NCI-H2107 treated with DMSO at 0.1 percent for 48 hours (cell line): ENCODE results near the gene OBSCN.

Experiments
- DNase-seq: peaks from one replicate; lab custom pipeline; 2025; ENCODE audit not compliant: unreplicated experiment; lab: John Stamatoyannopoulos, UW

Gene OBSCN

DNA sequence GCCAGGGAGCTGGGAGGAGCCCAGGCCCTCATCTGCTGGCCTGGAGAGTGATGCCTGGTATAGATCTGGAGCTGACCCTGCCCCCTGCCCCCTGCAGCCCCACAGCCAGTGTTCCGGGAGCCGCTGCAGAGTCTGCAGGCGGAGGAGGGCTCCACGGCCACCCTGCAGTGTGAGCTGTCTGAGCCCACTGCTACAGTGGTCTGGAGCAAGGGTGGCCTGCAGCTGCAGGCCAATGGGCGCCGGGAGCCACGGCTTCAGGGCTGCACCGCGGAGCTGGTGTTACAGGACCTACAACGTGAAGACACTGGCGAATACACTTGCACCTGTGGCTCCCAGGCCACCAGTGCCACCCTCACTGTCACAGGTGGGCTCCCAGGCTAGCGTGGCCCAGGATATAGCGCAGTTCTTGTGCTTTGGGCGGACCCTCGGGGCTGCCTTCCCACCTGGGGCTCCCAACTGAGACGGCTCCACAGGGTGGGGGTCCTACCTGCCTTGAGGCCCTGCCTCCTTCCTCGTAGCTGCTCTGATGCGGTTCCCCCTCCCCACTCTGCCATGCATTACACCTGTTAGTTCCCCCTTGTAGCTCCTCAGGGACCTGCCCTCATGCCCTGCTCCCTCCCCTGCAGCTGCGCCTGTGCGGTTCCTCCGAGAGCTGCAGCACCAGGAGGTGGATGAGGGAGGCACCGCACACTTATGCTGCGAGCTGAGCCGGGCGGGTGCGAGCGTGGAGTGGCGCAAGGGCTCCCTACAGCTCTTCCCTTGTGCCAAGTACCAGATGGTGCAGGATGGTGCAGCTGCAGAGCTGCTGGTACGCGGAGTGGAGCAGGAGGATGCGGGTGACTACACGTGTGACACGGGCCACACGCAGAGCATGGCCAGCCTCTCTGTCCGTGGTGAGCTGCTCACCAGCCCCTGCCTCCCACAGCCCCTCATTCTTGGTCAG, 98.7 kb downstream of the OBSCN start:
- no peak for DNase-seq

GRCh38 chr1:228307218-228308023, 99.6 kb downstream of the OBSCN start:
- no peak for DNase-seq

- DNase-seq = no peak
Measured at GRCh38 chr1:228308085-228308601, 100.3 kb downstream of the OBSCN start.

GRCh38 chr1:228308628-228309325, 100.9 kb downstream of the OBSCN start:
- no peak for DNase-seq

- no peak for DNase-seq
Measured at GRCh38 chr1:228309326-228310067, 101.7 kb downstream of the OBSCN start.

DNA sequence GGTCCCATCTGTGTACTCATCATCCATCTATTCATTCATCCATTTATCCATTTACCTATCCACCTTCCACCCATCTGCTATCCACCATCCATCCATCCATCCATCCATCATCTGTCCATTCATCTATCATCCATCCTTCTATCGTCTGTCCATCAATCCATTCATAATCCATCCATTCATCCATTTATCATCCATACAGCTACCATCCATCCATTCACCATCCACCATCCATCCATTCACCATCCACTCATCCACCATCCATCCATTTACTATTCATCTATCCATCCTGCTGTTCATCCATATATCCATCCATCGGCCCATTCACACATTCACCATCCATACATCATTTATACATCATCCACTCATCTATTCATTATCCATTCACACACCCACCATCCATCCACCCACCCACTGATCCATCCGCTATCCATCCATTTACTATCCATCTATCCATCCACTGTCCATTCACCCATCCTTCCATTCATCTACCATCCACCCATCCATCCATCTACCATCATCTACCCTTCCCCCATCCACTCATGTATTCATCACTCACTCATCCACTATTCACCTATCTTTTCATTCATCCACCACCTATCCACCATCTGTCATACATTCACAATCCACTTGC, 102.4 kb downstream of the OBSCN start:
- DNase-seq = no peak

- no peak for DNase-seq
Measured at GRCh38 chr1:228311091-228311490, 103.2 kb downstream of the OBSCN start.

DNA sequence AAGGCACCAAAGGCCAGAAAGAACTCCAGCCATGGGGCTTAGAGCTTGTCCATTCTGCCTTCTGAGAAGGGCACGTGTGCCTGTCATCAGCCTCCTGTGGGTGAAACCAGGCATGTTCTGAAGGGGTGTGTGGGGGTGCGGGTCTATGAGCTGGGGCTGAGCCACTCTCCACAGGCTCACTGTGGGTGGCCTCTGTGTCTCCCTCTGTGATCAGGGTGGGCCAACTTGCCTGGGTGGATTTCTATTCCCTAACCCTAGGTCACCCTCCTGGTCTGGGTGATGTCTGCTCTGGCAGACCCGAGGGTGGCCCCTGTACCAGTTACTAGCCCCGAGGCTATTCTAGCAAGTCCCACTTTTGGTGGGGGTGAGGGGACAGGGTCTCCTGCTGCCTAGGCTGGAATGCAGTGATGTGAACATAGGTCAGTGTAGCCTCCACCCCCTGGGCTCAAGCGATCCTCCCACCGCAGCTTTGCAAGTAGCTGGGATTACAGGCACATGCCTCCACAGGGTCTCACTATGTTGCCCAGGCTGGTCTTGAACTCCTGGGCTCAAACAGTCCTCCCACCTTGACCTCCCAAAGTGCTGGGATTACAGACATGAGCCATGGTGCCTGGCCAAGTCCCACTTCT, 104.4 kb downstream of the OBSCN start:
- no peak for DNase-seq

DNA sequence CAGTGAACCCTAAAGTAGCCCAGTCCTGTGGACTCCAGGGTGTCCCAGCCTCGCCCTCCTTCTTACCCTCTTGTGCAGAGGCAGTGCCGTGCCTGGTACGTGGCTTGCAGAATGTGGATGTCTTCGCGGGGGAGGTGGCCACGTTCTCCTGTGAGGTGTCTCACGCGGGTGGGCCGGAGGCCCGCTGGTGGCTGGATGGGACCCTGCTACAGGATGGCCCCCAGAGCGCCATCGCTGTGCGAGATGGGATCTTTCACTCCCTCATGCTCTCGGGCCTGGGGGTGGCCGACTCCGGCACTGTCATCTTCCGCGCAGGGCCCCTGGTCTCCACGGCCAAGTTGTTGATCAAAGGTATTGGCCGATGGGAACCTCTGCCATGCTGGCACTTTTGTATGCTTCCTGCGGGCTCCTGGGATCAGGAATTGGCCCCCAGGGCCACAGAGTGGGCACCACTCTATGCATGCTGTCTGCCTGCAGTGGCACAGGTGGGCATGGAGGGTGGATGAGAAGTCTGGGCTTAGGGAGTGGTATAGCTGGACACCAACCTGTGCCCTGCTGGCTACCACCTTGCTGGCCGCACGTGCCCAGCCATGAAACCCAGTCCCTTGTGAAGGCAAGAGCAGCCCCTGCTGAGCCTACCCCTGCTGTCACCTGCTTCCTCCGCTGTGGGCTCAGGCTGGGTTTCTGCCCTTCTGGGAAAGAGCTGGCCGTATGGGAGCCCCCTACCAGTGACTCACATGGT, 105.9 kb downstream of the OBSCN start:
- no peak for DNase-seq

GRCh38 chr1:228314315-228314657, 106.4 kb downstream of the OBSCN start:
- no peak for DNase-seq

DNA sequence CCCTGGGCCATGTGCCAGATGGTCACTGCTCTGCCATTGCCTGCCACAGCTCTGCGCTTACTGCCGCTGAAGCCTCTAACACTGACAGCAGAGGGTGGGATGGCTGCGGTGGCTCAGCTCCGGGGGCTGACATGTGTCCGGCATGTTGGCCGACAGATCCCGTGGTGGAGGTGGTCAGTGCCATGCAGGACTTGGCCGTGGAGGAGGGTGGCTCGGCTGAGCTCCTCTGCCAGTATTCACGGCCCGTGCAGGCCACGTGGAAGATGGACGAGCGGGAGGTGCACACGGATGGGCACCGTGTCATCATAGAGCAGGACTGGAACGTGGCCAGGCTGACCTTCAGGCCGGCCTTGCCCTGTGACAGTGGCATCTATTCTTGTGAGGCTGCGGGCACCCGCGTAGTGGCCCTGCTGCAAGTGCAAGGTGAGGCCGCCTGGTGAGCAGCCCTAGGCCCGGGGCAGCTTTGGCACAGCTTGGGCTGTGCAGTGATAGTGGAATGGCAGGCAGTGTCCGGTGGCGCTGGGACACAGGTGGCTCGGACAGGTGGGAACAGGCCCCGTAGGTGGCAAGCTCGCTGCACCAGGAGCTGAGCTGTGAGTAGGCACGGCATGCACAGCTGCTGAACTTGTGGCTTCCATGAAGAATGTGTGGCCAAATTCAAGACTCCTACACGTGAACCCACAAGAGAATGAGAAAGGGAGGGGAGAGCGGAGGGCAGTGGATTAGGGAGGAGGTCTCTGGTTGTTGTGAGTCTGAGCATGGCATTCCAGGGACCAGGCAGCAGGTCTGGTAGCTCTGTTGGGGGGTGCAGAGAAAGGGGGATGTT, 107.0 kb downstream of the OBSCN start:
- no peak for DNase-seq

DNA sequence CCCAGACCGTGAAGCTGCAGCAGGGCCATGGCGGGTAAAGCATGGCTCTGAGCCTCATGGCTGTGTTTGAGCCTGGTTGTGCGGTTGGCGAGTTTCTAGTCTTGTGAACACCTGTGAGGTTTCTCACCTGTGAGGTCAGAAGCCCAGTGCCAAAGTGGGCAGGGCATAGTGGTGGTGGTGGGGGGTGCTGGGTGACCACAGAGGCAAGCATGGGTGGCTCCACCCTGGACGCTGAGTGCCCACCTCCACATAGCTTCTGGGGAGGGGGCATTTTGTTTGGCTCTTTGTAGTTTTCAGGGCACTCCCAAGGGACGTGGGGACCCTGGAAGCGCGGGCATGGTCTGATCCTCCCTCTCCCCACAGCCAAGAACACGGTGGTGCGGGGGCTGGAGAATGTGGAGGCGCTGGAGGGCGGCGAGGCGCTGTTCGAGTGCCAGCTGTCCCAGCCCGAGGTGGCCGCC, 107.7 kb downstream of the OBSCN start:
- DNase-seq = no peak

GRCh38 chr1:228315945-228316588, 108.2 kb downstream of the OBSCN start:
- DNase-seq = no peak

DNA sequence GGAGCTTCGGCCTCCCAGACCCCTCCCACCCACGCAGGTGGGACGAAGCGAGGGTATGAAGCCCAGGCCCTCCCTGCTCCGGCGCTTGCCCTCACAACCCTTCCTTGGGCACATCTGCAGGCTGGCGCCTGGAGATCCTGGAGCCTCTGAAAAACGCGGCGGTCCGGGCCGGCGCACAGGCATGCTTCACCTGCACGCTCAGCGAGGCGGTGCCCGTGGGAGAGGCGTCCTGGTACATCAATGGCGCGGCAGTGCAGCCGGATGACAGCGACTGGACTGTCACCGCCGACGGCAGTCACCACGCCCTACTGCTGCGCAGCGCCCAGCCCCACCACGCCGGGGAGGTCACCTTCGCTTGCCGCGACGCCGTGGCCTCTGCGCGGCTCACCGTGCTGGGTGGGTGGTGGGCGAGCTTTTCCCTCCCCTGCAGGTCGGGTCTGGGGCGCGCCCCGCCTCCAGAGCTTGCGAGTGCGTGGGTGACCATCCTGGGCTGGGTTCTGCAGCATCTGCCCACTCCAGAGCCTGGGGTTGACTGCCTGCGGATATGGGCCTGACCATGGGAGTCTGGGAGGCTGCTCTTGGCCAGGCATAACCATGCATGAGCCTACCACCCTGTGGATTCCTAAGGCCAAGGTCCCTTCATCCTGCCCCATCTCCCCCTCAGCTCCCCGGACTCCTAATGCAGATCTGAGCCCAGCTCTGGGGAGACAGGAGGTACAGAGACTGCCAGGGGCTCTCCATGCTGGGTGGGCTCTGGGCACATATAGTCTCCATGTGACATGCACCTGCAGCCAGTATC, 108.9 kb downstream of the OBSCN start:
- no peak for DNase-seq

GRCh38 chr1:228317411-228317828, 109.6 kb downstream of the OBSCN start:
- DNase-seq = no peak

DNA sequence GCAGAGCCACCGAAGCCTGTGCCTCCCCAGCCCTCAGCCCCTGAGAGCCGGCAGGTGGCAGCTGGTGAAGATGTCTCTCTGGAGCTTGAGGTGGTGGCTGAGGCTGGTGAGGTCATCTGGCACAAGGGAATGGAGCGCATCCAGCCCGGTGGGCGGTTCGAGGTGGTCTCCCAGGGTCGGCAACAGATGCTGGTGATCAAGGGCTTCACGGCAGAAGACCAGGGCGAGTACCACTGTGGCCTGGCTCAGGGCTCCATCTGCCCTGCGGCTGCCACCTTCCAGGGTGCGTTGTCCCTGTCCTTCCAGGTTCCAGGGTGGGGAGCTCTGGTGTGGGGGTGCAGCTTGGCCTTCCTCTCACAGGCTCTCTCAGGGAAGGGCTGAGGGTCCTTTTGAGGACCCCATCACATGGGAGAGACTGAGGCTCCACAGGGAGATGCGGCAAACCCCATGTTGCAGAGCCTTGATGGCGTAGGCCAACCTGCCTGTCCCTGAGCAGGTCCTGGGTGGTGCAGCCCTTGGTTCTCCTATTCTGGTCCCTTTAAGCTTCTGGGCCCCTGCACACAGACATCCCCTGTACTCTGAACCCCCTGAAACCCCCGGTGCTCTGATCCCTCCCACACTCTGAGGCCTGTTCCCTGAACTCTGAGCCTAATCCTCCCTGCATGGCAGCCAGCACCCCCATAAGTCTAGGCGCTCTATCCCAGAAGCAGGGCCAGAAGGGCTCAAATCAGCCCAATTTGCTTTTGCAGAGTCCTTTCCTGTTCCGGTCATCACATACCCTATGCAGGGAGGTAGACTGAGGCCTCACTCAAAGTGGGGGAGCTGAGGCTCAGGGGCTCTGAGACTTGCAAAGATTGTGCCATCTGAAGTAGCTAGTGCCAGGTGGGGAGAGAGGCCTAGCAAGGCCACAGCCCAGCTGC, 110.3 kb downstream of the OBSCN start:
- no peak for DNase-seq
